GM21360 (cell line): ENCODE measurements around the gene MSI1.

Source experiments
- ATAC-seq: cut with Tn5 transposase; IDR thresholded peaks from one replicate; pipeline ENCODE4 v1.9.1; 2021; ENCODE audit warnings: mild to moderate bottlenecking, moderate library complexity; ENCODE audit not compliant: unreplicated experiment

MSI1 gene

DNA sequence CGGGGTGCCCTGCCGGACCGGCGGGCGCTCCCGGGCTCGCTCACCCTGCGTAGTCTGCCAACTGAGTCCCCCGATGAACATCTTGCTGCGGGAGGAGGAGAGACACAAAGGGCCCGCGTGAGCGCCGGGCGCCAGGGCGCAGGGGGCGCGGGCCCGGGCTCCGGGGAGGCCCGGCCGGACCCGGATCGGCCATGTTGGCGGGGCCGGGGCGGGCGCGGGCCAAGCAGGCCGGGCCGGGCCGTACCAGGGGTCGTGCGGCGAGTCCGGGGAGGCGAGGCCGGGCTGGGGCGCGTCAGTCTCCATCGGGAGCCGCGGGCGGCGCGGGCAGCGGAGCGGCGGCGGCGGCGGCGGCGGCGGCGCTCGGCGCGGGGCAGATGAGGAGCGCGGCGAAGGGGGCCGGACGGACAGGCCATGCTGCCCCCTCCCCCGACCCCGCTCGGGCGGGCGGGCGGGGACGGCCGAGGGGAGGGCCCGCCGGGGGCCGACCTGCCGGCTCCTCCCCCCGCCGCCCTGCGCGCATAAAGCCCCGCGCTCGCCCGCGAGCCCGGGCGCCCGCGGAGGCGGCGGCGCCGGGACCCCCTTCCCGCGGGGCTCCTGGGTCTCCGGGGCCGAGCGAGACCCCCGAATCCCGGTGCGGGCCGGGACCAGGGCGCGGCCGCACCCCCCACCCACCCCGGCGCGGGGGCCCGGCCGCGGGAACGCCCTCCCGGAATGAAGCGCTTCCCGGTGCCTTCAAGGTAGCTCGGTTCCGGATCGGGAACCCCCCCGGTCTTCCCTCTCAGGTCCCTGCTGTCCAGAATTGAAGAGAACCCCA, at the start of gene MSI1:
TSS of gene MSI1 (minus strand) at position 376 of the 814 bp plus-strand sequence. CDS start at position 303, 73 bp downstream.
- no peak for ATAC-seq

DNA sequence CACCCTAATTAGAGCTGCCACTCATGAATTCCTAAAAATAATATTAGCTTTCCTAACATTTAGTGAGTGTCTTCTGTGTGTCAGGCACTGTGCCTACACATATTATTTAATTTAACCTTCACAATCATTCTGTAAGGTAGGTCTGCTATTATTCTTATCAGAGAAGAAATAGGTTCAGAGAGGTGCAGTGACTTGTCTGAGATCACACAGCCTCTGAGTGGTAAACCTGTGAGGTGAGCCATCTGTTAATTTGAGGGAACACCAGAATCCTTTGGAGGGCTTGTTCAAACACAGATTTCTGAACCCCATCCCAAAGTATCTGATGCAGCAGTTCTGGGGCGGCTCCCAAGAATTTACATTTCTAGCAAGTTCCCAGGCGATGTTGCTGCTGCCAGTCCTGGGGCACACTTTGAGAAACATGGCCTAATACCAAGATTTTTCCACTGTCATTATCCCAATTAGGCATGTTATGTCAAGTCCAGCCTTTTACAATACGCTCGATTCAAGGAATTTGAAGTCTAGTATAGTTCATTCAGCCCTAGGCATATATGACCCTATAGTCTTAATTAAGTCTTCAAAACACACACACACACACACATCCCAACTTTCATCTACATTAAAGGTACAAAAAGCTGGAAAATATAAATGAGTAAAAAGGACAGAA, 49.1 kb upstream of the MSI1 start:
- no peak for ATAC-seq

DNA sequence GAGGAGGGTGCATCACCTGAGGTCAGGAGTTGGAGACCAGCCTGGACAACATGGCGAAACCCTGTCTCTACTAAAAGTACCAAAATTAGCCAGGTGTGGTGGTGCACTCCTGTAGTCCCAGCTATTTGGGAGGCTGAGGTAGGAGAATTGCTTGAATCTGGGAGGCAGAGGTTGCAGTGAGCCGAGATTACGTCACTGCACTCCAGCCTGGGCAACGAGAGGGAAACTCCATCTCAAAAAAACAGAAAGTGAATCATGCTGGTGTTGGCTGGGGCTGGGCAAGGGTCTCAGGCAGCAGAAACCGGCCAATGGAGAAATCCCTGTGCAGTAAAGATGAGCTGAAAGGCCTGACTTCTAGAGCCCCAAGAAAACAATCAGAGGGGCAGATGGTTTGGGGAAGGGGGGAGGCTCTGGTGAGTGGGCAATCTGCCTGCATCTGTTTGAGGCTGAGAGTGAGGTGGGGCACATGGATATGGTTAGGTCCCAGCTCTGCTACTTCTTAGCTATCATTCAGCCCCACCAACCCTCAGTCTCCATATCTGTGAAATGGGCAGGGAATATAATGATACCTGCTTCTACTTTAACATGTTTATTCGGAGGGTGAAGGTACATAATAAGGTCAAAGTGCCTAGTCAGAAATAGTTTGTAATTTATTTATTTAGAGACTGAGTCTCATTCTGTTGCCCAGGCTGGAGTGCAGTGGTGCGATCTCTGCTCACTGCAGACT, 47.7 kb upstream of the MSI1 start:
- ATAC-seq, result no peak

DNA sequence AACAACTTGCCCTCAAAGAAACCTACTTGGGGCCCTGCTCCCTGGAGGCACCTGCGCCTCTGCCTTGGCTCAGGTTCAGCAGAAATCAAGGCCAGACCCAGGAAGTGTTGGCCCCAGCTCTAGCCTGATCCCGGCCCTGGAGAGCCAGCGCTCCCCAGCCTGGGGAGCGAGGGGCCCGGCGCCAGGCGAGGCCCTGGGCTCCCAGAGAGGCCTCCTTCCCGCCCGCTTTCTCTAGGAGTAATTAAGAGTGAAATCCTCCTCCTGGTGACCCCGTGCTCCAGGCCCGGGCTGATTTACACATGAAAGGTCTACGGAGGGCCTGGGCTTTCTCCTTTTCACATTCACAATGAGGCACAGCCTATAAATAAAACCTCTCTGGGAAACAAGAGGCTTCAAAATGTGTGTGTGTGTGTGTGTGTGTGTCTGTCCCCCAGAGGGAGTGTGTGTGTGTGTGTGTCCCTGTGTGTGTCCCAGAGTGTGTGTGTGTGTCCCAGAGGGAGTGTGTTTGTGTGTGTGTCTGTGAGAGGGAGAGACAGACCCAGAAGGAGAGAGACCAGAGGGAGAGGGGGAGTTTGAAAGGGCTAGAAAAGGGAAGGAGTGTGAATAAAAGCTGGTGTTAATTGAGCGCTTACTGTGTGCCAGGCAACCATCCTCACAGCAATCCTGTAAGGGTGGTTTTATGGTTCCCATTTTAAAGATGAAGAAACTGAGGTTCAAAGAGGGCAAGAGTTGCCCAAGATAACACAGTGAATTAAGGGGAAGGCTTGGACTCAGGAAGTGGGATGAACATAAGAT, 45.1 kb upstream of the MSI1 start:
- no peak for ATAC-seq

DNA sequence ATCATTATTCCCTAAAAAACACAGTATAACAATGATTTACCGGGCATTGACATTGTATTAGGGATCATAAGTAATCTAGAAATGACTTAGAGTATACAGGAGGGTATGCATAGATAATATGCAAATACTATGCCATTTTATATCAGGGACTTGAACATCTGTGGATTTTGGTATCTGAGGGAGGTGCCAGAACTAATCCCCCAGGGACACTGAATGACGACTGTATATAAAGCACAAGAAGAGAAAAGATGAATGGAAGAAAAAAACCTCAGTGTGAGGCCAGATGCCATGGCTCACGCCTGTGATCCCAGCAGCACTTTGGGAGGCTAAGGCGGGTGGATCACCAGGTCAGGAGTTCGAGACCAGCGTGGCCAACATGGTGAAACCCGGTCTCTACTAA, 43.5 kb upstream of the MSI1 start:
- ATAC-seq, result no peak

DNA sequence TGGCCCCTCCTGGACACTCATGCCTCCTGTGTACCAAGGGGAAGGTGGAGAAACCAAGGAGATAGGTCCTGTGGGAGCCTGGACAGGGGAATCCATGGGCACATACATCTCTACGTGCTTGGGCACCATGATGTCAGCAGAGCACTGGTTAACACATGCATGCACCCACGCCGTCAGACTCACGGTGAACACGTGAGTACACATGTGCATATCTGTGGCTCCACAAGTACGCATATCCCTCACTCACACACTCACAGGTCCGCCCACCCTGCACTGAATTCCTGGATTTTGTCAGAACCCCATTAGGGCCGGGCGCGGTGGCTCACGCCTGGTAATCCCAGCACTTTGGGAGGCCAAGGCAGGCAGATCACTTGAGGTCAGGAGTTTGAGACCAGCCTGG, 39.8 kb upstream of the MSI1 start:
- ATAC-seq, result no peak

DNA sequence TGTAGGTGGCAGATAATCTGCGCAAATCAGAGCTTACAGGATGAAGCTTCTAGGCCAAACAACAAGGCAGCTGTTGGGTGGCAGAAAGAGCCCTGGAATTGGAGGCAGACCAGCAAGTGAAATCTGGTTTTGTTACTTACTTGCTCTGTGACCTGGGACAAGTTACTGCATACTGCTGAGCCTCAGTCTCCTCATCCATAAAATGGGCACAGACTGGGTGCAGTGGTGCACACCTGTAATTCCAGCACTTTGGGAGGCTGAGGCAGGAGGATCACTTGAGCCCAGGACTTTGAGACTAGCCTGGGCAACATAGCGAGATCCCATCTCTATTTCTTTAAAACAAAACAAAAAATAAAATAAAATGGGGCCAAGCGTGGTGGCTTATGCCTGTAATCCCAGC, 37.6 kb upstream of the MSI1 start:
- no peak for ATAC-seq

DNA sequence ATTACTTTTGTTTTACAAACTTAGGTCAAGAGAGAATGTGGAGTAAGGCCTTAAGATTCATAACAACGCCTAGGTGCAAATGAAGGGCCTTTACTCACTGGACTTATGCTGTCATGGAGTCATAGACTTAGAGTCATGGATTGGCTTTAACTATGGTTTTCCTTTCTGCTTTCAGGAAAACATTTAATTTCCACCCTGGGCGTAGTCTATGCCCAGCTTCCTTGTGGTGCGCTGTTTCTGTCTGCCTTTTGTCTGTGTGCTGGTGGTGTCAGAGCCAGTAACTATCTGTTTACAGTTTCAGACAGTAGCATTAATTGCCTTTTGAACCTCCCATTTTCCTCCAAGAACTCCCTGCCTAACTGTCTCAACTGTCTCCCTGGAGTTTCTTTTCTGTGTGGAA, 37.1 kb upstream of the MSI1 start:
- no peak for ATAC-seq

DNA sequence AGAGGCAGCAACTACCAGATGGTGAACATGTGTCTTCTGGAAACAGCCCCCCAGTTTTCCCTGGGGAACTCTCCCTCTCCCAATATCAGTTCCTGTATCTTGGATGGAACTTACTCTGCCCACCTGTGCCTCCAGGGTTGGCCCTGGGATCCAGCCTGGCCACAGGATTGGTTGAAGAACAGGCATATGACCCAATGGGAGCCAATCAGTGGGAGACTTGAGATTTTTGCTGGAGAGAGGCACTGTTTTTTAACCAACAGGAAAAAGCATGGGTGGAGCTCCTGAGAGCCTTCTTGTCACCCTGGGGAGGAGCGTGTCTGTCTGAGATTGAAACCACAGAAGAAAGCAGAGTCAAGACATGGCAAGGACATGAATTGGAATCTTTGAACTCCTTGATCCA, 35.3 kb upstream of the MSI1 start:
- ATAC-seq, result no peak

DNA sequence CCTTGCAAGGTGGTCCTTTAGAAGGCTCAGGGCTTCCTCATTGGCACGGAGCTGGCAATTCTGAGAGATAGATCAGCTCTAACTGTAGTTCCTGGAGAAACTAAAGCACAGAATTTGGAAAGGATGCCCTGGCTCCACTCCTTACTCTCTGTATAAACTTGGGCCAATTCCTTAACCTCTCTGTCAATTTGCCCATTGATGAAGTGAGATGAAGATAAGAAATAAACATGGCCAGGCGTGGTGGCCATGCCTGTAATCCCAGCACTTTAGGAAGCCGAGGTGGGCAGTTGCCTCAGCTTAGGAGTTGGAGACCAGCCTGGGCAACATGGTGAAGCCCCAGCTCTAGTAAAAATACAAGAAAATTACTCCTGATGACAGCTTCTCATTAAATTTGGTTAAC, 34.9 kb upstream of the MSI1 start:
- ATAC-seq, result no peak

DNA sequence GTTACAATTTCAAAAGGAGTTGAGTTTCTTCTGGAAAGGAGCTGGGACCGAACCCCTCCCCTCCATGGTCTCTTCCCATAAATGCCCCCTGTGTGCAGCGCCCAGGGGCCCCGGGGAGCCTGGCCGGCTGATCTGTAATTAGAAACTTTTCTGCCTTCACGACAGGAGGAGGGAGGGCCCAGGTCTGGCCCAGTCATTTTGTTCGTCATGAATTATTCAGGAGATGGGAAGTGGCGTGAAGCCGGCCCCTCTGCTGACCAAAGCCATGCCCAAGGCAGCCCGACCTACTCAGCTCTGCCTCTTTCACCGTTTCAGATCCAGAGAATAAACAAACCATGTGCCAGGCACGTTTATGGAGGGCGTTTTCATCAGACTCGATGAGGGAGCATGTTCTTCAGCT, 33.3 kb upstream of the MSI1 start:
- ATAC-seq, result no peak

DNA sequence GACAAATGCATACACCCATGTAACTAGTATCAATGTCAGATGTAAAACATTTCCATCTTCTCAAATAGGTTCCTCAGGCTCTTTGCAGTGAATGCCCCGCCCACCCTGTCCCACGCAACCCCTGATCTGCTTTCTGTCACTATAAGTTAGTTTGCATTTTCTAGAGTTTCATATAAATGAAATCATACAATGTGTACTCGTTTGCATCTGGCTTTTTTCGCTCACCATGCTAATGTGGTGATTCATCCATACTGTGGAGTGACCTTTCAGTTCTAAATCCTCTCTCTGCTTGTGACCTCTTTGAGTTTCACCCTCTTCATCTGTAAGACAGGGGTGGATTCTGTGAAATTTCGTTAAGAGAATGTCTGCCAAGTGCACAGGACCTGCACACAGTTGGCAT, 30.6 kb upstream of the MSI1 start:
- ATAC-seq, result no peak

DNA sequence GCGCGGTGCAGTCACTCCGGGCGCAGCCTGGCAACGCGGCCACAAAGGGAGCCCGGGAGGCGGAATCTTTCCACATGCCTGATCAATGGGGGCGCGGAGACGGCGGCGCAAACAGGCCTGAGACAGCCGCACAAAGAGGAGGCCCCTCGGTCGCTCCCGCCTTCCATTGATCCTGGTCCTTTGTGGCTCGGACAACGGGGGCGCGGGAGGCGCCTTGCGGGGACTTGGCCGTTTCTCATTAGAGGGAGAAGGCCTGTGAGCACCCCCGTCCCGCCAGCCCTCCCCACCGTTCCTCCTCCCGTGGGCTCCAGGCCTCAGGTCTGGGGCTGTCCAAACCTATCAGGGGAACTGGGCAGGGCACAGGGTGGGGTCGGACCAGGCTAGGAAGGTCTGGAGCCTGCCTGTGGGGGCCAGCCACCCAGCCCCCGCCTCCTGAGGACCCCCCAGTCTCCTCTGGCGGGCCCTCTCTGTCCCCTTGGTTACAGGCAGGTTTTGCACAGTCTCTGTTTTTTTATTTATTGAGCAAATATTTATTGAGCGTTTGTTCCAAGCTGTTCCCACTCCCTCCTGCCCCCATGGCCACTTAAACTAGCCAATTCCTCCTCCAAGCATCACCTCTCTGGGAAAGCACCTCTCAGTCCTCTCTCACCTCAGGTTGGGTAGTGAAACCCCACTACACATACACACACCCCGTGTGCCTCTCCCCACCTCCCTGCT, 29.0 kb upstream of the MSI1 start:
- ATAC-seq, result no peak

DNA sequence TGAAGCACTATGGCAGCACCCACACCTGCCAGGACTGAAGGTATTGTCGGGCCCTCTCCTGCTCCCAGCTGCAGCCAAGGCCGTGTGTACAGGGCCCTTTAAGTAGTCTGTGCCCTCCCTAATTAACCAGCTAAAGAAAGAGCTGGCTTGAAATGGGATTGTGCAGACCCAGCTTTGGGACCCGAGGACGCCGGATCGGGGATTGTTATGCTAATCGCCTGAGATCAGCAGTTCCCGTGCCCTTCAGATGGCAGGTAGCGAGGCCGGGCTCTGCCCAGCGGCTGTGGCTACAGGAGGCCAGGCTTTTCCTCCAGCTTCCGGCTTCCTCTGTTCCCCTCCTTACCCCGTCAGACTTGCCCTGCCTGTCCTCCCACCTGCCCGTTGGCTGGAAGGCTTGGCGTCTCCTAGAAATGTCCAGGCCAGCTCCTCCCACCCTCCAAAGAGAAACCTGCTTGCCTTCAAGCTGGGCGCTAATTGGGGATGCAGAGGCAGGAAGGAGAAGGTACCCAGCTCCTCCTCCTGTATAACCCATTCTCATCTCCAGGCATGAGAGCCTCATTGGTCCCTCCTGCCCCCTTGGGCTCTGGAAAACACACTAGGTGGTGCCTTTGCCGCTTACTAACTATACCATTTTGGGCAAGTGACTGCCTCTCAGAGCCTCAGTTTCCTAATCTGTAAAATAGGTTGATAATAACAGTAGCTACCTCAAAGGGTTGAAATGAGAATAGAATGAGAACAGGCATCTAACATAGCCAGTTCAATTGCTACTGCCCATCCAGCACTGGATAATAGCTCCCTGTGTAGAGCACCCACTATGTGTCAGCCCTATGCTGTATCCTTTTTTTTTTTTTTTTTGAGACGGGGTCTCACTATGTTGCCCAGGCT, 25.8 kb upstream of the MSI1 start:
- no peak for ATAC-seq

DNA sequence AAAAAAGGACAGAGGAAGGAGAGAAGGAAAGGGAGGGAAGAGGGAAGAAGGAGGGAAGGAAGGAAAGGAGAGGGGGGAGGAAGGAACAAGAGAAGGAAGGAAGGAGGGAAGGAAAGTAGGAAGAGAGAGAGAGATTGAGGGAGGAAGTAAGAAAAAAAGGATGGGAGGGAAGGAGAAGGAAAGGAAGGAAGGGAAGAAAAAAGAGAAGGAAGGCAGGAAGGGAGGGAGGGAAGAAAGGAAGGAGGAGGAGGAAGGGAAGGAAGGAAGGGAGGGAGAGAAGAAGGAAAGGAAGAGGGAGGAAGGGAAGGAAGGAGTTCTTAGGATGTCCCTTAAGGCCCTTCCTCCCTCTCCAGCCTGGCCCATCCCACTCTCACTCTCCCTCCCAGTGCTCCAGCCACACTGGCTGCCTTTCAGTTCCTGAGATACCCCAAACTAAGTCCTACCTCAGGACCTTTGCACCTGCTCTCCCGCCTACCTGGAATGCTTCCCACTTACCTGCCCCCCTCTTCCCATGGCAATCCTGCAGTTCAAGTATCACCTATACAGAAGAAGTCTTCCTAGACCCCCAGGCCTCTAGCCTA, 21.7 kb upstream of the MSI1 start:
- no peak for ATAC-seq

DNA sequence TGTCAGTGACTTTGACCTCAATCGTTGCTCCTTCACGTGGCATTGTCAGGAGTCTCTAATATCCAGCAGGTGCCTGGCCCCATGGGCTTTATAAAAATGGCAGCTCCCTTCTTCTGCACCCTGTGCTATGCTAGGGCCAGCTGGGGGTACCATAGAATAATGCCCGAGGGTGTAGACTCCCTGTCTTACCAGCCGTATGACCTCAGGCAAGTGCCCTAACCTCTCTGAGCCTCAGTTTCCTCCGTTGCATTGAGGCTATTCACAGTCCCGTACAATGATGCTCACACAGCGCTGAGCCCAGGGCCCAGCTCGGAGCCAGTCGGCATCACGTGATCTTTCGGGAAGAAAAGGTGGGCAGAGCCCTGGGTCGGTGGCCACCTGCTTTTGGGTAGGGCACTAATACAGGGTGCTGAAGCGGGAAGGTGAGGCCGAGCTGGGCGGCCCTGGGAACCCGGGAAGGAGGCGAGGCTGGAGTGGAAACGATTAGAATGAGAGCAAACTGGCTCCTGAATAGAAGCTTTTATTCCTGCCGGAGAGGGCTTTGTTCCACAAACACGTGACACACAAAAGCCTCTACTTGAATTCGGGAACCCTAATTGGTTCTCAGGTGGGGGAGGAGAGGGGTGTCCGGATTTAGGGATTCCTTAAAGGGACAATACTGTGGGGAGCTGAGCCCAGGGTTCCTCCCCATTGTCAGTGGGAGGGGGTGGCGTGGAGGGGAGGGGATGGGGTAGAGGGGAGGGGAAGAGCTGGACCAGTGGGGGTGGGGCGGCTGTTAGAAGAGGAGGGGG, 19.9 kb upstream of the MSI1 start:
- no peak for ATAC-seq

DNA sequence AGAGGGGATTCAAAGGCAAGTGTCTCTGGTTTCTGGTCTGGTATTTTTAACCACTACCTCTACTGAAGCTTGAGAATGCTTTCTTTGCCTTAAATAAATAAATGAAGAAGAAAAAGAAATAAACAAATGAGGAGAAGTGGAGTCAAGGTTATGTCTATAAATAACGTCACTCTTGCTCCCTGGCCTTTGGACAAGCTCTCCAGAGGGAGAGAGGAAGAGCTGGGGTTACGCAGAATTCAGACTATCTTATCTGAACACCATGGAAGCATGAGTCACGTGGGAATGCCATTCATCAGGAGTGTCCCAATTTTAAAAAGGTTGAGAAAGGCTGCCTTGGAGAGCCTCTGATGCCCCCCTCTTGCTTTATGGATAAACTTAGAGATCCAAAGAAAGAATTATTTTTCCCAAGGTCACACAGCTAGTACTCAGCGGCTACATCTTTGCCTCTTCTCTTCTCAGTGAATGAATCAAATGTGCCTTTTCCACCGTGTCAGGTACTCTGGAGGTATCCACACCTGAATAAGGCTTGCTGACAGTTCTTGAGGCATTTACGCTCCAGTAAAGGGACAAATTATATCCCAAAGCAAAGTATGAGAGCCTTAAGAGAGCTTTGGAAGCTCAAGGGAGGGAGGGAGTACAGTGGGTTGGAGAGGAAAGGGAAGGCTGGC, 12.9 kb upstream of the MSI1 start:
- ATAC-seq, result no peak

DNA sequence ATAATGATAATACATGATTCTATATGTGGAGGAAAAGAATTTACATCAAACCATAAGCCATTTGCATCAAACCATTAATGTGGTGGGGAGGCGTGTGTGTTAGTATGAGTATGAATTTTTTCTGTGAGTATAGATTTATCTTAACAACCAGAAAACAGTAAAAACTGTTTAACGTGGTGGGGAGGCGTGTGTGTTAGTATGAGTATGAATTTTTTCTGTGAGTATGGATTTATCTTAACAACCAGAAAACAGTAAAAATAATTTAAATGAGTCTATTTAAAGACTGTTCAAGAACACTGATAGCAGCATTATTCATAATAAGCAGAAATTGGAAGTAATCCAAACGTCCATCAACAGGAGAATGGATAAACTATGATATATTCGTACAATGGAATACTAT, 9.1 kb upstream of the MSI1 start:
- ATAC-seq, result no peak
